Measurements from ENCODE around the gene MAPK14.
"Not testable (repeated sequence)": the region's sequence is repeated elsewhere in the genome, so short reads cannot be mapped to it uniquely, and the experiment has no call there.

MAPK14 gene

GRCh38 chr6:36124346-36124745 lies 96.7 kb downstream of the MAPK14 start:
- FAIRE-seq = not testable (repeated sequence)

DNA sequence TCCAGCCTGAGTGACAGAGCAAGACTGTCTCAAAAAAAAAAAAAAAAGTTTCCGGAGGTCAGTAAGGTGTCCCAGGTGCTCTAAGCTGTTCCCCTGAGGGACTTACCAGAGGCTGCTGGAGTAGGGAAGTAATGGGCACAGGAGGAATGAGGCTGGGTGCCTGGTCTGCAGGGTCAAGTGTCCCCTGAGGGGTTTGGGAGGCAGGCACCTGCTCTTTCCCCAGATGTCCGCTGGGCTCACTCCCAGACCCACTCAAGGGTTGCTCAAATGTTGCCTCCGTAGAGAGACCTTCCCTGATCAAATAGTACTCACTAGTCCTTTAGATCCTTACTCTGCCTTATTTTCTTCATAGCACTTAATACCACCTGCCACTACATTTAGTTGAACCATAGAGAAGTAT lies 97.3 kb downstream of the MAPK14 start:
- no peak for FAIRE-seq

DNA sequence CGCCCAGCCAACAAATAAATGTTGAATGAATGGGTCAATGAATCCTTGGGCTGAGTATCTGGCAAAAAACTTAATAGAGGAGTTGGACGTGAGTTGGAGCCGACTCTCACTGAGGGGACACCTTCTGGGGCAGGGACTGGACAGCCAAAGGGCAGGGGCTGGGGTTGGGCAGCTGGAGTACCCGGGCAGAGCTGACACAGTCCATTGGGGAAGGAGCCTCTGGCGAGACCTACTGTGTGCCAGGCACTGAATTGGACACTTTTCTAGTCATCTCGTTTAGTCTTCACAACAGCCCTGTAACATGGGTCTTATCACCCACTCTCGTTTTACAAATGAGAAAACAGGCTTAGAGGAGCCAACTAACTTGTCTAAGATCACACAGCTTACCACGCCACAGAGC lies 98.0 kb downstream of the MAPK14 start:
- no peak for FAIRE-seq

DNA sequence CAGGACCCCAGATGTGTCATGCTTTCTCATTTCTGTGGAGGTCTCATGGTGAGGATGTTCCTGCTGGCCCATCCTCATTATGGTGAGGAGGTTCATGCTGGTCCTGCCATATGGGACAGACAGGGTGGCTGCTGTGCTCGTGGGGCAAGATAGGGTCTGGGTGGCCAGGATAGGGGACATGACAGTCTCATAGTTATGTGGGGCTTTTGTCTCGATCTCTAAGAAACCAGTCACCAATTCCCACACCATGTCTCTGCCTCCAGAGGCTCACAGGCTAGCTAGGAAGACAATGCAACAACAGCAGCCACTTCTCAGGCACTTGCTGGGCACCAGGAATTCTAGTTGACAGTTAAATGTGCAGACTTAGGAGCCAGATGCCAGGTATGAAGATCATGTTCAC lies 98.5 kb downstream of the MAPK14 start:
- no peak for FAIRE-seq

DNA sequence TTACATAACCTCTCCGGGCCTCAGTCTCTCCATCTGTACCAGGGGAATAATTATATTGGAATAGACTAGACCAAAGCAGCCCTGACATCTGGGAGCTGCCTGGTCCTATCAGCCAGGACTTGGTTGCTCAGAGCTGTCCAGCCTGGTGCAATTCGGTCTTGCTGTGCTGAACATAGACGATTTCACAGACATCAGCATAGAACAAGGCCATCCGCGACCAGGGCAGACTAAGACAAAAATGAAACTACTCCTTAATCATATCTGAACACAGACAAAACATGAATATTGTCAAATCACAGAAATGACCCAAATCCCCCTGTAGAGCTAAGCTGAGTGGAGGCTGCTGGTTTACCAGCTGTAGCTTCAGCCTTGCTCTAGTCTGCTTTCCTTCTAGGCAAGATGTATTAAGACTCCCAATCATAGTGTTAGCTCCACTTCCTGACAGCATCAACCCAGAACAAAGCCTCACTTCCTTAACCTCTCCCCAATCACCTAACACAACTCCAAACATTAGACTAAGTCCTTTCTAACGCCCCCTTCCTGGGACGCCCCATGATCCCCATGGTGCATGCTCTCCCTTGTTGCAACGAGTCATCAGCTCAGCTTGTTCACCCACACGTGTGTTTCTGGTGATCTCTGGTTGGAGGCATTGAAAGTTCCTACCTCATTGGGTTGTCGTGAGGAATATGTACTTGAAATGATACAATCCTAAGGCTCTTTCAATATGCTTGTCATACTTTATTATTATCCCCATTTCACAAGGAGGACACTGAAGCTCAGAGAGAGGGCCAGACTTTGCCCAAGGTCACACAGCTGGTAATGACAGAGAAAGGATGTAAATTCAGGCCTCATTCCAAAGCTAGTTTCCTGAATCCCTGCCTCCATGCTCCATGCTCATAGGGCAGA lies 99.2 kb downstream of the MAPK14 start:
- no peak for FAIRE-seq

GRCh38 chr6:36127462-36128016 lies 99.9 kb downstream of the MAPK14 start:
- no peak for FAIRE-seq

DNA sequence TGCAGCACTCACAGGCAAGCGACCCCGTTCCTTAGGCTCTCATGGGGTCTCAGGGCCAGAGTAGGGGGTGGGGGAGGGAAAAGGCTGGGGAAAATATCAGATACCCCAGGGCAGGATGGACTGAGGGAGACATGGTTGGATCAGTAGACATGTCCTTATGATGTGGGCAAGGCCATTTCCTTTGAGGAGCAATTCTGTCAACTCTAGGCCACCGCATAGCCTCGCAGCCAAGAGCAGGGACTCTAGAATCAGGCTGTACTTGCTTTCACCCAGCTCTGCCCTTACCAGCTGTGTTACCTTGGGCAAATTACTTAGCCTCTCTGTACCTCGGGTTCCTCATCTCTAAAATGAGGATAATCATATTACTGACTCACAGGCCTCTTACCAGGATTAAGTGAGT lies 100.5 kb downstream of the MAPK14 start:
- FAIRE-seq = no peak

- FAIRE-seq = no peak
Observed at GRCh38 chr6:36128793-36129192, 101.2 kb downstream of the MAPK14 start.

- not testable (repeated sequence) for FAIRE-seq
Observed at GRCh38 chr6:36129334-36129733, 101.7 kb downstream of the MAPK14 start.

- no peak for FAIRE-seq
Observed at GRCh38 chr6:36129941-36130666, 102.5 kb downstream of the MAPK14 start, which contains the start of gene MAPK13. MAPK13 (plus strand) TSS chr6:36130513; CDS start chr6:36130583, 70 bp downstream.

DNA sequence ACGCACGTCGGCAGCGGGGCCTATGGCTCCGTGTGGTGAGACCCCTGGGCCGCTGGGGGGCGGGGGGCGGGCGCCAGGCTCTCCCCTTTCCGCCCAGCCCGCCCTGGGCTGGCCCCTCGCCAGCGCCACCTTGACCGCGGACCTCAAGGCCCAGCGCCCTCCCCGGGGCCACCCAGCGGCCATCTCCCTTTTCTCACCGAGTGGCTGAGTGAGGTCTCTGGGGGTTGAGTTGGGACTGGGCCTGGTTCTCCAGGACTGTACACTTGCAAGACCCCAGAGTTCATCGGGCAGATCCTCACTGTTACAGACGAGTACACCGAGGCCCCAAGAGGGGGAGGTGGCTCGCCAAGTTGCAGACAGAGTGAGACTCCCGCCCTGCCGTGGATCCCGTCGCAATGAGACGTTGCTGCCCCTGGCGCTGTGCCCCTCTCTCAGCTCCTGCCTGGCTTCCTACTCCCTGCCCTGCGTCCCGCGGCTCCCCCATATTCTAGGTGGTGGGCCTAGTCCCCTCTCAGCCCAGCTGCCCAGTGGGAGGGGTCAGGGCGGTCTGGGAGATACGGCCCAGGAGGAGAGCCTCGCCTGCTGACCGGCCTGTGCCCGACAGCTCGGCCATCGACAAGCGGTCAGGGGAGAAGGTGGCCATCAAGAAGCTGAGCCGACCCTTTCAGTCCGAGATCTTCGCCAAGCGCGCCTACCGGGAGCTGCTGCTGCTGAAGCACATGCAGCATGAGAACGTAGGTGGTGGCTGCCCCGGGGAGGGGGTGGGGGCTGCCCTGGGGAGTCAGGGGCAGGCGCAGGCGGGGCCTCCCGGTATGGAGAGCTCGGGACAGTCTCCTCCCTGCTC lies 103.3 kb downstream of the MAPK14 start:
- FAIRE-seq = no peak

- no peak for FAIRE-seq
Observed at GRCh38 chr6:36131511-36132245, 104.1 kb downstream of the MAPK14 start.

DNA sequence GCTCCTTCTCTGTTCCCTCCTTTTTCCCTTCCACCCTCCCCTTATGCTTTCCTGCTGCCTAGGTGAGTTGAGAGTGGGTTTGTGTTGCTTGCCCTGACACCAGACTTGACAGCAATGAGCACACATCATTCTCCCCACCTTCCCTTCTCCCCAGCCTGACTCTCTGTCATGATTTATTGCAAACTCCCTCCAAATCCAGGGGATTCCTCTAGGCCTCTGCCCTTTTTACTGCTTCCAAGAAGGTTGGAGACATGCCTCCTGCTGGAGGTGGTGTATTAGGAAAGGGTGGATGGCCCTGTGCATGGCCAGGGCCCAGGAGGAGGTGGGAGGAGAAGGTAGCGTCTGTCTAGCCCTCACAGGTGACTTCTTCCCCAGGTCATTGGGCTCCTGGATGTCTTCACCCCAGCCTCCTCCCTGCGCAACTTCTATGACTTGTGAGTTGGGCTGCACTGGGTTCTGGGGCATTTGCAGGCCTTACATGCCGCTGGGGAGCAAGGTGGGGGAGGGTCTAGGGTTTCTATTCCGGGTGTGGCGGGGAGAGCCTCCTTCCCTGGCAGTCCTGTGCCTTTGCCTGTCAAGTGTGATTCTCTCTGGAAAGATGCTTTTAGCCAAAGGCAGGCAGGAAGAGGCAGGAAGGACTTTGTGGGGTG lies 104.8 kb downstream of the MAPK14 start:
- no peak for FAIRE-seq

DNA sequence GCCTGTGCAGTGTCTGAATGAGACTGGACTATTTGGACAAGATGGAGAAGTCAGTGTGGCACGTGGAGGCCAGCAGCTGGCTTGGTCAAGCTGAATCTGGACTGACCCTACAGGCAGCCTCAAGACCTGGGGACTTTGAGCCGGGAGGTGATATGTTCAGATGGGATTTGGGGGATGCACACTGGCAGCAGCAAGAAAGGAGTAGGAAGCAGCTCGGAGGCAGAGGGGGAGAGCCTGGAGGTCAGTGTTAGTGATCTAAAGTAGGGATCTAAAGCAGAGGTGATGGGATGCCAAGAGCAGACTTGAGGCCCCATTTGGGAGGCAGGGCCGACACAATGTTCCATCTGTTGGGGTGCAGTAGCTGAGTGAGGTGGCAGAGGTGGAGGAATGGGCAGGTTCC lies 105.5 kb downstream of the MAPK14 start:
- no peak for FAIRE-seq

GRCh38 chr6:36133912-36134311 lies 106.3 kb downstream of the MAPK14 start:
- FAIRE-seq = no peak

DNA sequence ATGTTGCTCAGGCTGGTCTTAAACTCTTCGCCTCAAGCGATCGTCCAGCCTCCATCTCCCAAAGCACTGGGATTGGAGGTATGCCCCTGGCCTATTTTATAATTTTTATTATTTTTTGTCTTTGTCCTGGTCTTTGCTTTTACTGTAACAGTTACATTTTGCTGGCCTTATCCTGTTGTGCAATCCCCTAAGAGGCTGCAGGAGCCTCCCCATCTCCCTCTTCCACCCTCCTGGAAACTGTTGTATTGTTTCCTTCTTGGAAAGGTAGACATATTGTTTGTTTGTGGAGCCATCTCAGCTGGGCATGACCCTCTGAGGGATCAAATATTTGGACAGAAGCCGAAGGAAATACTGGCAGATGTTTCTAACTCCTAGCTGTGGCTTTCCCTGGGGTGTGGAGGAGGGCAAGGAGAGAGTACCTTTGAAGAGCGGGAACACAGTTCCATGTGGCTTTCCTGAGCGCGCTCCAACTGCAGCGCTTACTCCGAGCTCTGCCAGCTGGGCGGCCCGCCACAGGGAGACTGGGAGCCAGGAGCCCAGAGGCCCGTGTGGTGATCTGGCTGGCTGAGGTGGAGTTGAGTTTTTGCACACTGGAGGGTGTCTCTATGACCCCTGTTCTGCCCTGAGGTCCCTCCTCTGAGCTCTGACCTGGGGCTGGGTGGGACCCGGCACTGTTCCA lies 107.6 kb downstream of the MAPK14 start:
- FAIRE-seq = no peak

GRCh38 chr6:36136034-36136433 lies 108.4 kb downstream of the MAPK14 start:
- FAIRE-seq = no peak

DNA sequence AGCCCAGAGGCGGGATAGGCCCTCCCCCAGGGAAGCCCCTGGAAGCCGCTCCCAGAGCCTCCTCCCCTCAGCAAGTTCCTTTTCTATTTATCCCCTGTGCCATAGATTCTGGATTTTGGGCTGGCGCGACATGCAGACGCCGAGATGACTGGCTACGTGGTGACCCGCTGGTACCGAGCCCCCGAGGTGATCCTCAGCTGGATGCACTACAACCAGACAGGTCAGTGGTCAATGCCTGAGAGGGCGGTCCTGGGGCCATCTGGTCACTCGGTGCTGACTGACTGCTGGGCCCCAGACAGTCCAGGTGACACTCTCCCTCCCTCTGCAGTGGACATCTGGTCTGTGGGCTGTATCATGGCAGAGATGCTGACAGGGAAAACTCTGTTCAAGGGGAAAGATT lies 108.9 kb downstream of the MAPK14 start:
- FAIRE-seq = no peak

DNA sequence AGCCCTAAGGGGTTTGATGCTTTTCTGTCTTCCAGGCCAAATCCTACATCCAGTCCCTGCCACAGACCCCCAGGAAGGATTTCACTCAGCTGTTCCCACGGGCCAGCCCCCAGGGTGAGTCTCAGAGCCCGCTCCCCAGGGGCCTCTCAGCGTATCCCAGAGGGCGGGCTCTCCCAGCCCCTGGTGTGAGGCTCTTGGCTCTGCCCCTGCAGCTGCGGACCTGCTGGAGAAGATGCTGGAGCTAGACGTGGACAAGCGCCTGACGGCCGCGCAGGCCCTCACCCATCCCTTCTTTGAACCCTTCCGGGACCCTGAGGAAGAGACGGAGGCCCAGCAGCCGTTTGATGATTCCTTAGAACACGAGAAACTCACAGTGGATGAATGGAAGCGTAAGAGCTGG lies 111.1 kb downstream of the MAPK14 start:
- FAIRE-seq = no peak

- FAIRE-seq = no peak
Observed at GRCh38 chr6:36139431-36139830, 111.8 kb downstream of the MAPK14 start.
